Neuronal stem cell (in vitro differentiated cells): Measurements from ENCODE around the gene SLC25A22.

Experiments
- DNase-seq: peaks from one replicate; pipeline ENCODE4 v3.0.0-alpha.2; 2013; ENCODE audit warnings: low spot score
- H2AFZ ChIP-seq: one replicate; pipeline ENCODE4 v1.6.1; 2013; ENCODE audit warnings: mild to moderate bottlenecking, low read length, inconsistent platforms
- H2AK5ac ChIP-seq: 2 replicates; pipeline ENCODE4 v1.6.1; 2013; ENCODE audit warnings: low read depth, mild to moderate bottlenecking, inconsistent platforms, low read length, moderate library complexity, mixed read lengths
- H2BK120ac ChIP-seq: 2 replicates; pipeline ENCODE4 v1.6.1; 2013; ENCODE audit warnings: low read depth, mild to moderate bottlenecking, inconsistent platforms, low read length, moderate library complexity, mixed read lengths
- H2BK12ac ChIP-seq: one replicate; pipeline ENCODE4 v1.6.1; 2013; ENCODE audit warnings: low read length, inconsistent platforms
- H2BK15ac ChIP-seq: 2 replicates; pipeline ENCODE4 v1.6.1; 2013; ENCODE audit warnings: mild to moderate bottlenecking, low read length, inconsistent platforms, mixed read lengths
- H2BK5ac ChIP-seq: one replicate; pipeline ENCODE4 v1.6.1; 2013; ENCODE audit warnings: inconsistent platforms, mild to moderate bottlenecking, low read length, moderate library complexity
- H3K14ac ChIP-seq: one replicate; pipeline ENCODE4 v1.6.1; 2013; ENCODE audit warnings: low read length, inconsistent platforms
- H3K18ac ChIP-seq: 2 replicates; pipeline ENCODE4 v1.6.1; 2013; ENCODE audit warnings: low read length, inconsistent platforms
- H3K23ac ChIP-seq: 2 replicates; pipeline ENCODE4 v1.6.1; 2013; ENCODE audit warnings: low read depth, mild to moderate bottlenecking, mixed read lengths, low read length, inconsistent platforms; ENCODE audit not compliant: poor library complexity
- H3K27ac ChIP-seq: replicated peaks from 3 replicates; pipeline ENCODE4 v1.5.1; 2013; ENCODE audit warnings: low read length, inconsistent platforms
- H3K27me3 ChIP-seq, 3 experiments: 2 replicates each; pipeline ENCODE4 v1.6.1; 2013; ENCODE audit warnings: low read length in 3 of 3, mild to moderate bottlenecking in 2 of 3, inconsistent platforms in 1 of 3, low read depth in 1 of 3, mixed read lengths in 1 of 3, moderate library complexity in 1 of 3; ENCODE audit not compliant: control insufficient read depth in 3 of 3, insufficient read depth in 3 of 3
- H3K36me3 ChIP-seq, 2 donors: replicated peaks in 1 of 2; 2 replicates each; pipeline ENCODE4 v1.6.1; 2013; ENCODE audit warnings: low read length in 2 of 2; ENCODE audit not compliant: control insufficient read depth in 2 of 2, insufficient read depth in 2 of 2
- H3K4ac ChIP-seq: 2 replicates; pipeline ENCODE4 v1.6.1; 2013; ENCODE audit warnings: inconsistent platforms, mild to moderate bottlenecking, low read length, moderate library complexity
- H3K4me1 ChIP-seq, 2 donors: 1 replicate in 1 of 2; 2 replicates in 1 of 2; pipeline ENCODE4 v1.6.1; 2013; ENCODE audit warnings: low read length in 2 of 2, low read depth in 1 of 2; ENCODE audit not compliant: control insufficient read depth in 2 of 2, insufficient read depth in 1 of 2
- H3K4me2 ChIP-seq: one replicate; pipeline ENCODE4 v1.6.1; 2013; ENCODE audit warnings: mild to moderate bottlenecking, low read length, inconsistent platforms; ENCODE audit not compliant: insufficient read depth, poor library complexity, severe bottlenecking
- H3K4me3 ChIP-seq, 2 donors: 2 replicates each; pipeline ENCODE4 v1.5.1; 2013; ENCODE audit warnings: low read length in 2 of 2, mild to moderate bottlenecking in 2 of 2, inconsistent platforms in 1 of 2, moderate library complexity in 1 of 2
- H3K79me1 ChIP-seq: one replicate; pipeline ENCODE4 v1.6.1; 2013; ENCODE audit warnings: low read depth, mild to moderate bottlenecking, inconsistent platforms, low read length, moderate library complexity
- H3K9ac ChIP-seq: one replicate; pipeline ENCODE4 v1.6.1; 2013; ENCODE audit warnings: mild to moderate bottlenecking, low read depth, low read length, inconsistent platforms; ENCODE audit not compliant: poor library complexity
- H3K9me3 ChIP-seq, 2 donors: replicated peaks in 1 of 2; 2 replicates each; pipeline versions ENCODE3 to v1.6.1; 2013; ENCODE audit warnings: low read length in 2 of 2, mild to moderate bottlenecking in 2 of 2, inconsistent platforms in 1 of 2, low read depth in 1 of 2, mixed read lengths in 1 of 2, moderate library complexity in 1 of 2; ENCODE audit not compliant: control insufficient read depth in 2 of 2, insufficient read depth in 1 of 2
- H4K8ac ChIP-seq: one replicate; pipeline ENCODE4 v1.6.1; 2013; ENCODE audit warnings: low read depth, mild to moderate bottlenecking, inconsistent platforms, low read length, moderate library complexity
- H4K91ac ChIP-seq: one replicate; pipeline ENCODE4 v1.6.1; 2013; ENCODE audit warnings: low read length, low read depth, mild to moderate bottlenecking, inconsistent platforms; ENCODE audit not compliant: poor library complexity
- WGBS, 2 donors: extraction: QIAGEN DNeasy Blood & Tissue Kit; methylation state at CpG; one replicate each; pipeline ENCODE4 v1.1.7; 2013; ENCODE audit warnings: missing lambda C conversion rate in 2 of 2, mixed read lengths in 1 of 2; ENCODE audit not compliant: insufficient read length in 2 of 2, insufficient replicate concordance in 1 of 2; ENCODE audit errors: extremely low coverage in 2 of 2; 5-methylcytosine and 5-hydroxymethylcytosine counted together

The SLC25A22 gene

DNA sequence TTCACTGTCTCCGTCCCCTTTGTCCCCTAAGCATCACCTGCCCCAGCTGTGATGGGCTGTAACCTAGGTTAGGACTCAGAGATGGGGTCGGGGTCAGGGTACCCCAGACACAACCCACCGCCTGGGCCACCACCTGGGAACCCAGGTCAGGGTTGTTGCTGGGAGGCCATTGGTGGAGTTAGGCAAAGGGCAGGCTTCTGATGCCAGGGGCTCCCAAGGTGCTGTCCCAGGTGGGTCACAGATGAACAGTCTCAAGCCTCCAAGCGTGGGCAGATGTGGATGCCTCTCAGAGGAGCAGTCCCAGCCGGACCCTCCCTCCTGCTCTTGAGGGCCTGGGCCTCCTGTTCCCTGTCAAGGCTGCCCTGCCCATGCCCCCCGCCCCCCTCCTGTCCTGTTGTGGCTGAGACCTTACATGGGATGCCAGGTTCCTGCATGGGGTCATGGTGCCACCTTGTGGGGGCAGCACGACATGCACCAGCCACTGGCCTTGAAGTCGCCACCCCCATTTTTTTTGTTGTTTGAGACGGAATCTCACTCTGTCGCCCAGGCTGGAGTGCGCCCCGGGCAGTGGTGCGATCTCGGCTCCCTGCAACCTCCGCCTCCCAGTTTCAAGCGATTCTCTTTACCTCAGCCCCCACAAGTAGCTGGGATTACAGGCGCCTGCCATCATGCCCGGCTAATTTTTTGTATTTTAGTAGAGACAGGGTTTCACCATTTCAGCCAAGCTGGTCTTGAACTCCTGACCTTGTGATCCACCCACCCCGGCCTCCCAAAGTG, 32.9 kb downstream of the SLC25A22 start:
- no peak overlapping the region for H2AFZ ChIP-seq
- H2AK5ac ChIP-seq, result no peak overlapping the region
- no peaks in the 10 kb centered on the region for H3K27me3 ChIP-seq
- H4K91ac ChIP-seq, result no peak overlapping the region
- H3K18ac ChIP-seq, result no peak overlapping the region
- peaks cover 2% of the 10 kb centered on the region for H3K79me1 ChIP-seq
- peak overlapping the region; percentile 70 for H3K23ac ChIP-seq
- H3K36me3 ChIP-seq, result peaks cover 39 to 78% of the 10 kb centered on the region in 2 donors
- no peak for DNase-seq
- no peak overlapping the region for H2BK5ac ChIP-seq
- no CpG with 5 or more reads among the region's 19 CpGs for WGBS, 2 donors
- H2BK12ac ChIP-seq, result no peak overlapping the region
- no peaks in the 10 kb centered on the region for H3K4me1 ChIP-seq
- H3K14ac ChIP-seq, result no peak overlapping the region
- no peak overlapping the region for H3K4me3 ChIP-seq
- H2BK15ac ChIP-seq, result no peak overlapping the region
- H3K4me2 ChIP-seq, result no peak overlapping the region
- H3K9me3 ChIP-seq, result no peaks in the 10 kb centered on the region
- no peak overlapping the region for H3K4ac ChIP-seq
- H3K27ac ChIP-seq, result no peak overlapping the region
- H3K9ac ChIP-seq, result no peak overlapping the region
- no peak overlapping the region for H2BK120ac ChIP-seq
- no peak overlapping the region for H4K8ac ChIP-seq

- Histone ChIP-seq H4K91ac (no peak overlapping the region), H3K18ac (no peak overlapping the region), H3K14ac (no peak overlapping the region), H2AFZ (no peak overlapping the region), H3K4ac (no peak overlapping the region), H3K4me3 (no peak overlapping the region), H3K79me1 (peaks cover 2% of the 10 kb centered on the region), H3K27ac (no peak overlapping the region), H3K9me3 (no peaks in the 10 kb centered on the region), H2BK120ac (no peak overlapping the region), H3K23ac (no peak overlapping the region), H2AK5ac (no peak overlapping the region), H2BK5ac (no peak overlapping the region), H3K4me2 (no peak overlapping the region), H3K27me3 (no peaks in the 10 kb centered on the region), H3K9ac (no peak overlapping the region), H2BK15ac (no peak overlapping the region), H2BK12ac (no peak overlapping the region), H4K8ac (no peak overlapping the region), H3K4me1 (no peaks in the 10 kb centered on the region), H3K36me3 (peaks cover 40 to 78% of the 10 kb centered on the region in 2 donors)
- DNase-seq, result no peak
- WGBS, 2 donors, result no CpG with 5 or more reads among the region's 18 CpGs
Observed at GRCh38 chr11:764322-765024, 33.6 kb downstream of the SLC25A22 start.

GRCh38 chr11:763549-764321, 34.3 kb downstream of the SLC25A22 start:
- no peak overlapping the region for H3K14ac ChIP-seq
- peak overlapping the region; percentile 47 for H3K23ac ChIP-seq
- no peak overlapping the region for H2AK5ac ChIP-seq
- H3K4ac ChIP-seq, result no peak overlapping the region
- H3K27me3 ChIP-seq, result no peaks in the 10 kb centered on the region
- no peak overlapping the region for H2BK120ac ChIP-seq
- no peaks in the 10 kb centered on the region for H3K4me1 ChIP-seq
- H3K9ac ChIP-seq, result no peak overlapping the region
- H4K91ac ChIP-seq, result no peak overlapping the region
- H2BK5ac ChIP-seq, result no peak overlapping the region
- H2AFZ ChIP-seq, result no peak overlapping the region
- no peak overlapping the region for H3K18ac ChIP-seq
- H3K9me3 ChIP-seq, result no peaks in the 10 kb centered on the region
- H3K36me3 ChIP-seq, result peaks cover 42 to 85% of the 10 kb centered on the region in 2 donors
- no CpG with 5 or more reads among the region's 22 CpGs for WGBS, 2 donors
- no peak overlapping the region for H3K4me2 ChIP-seq
- DNase-seq, result no peak
- peak overlapping the region; percentile 75 for H4K8ac ChIP-seq
- peaks cover 2% of the 10 kb centered on the region for H3K79me1 ChIP-seq
- no peak overlapping the region for H2BK15ac ChIP-seq
- H2BK12ac ChIP-seq, result no peak overlapping the region
- H3K27ac ChIP-seq, result no peak overlapping the region
- peak overlapping the region in 1 of 2 donors; percentile 34 for H3K4me3 ChIP-seq

DNA sequence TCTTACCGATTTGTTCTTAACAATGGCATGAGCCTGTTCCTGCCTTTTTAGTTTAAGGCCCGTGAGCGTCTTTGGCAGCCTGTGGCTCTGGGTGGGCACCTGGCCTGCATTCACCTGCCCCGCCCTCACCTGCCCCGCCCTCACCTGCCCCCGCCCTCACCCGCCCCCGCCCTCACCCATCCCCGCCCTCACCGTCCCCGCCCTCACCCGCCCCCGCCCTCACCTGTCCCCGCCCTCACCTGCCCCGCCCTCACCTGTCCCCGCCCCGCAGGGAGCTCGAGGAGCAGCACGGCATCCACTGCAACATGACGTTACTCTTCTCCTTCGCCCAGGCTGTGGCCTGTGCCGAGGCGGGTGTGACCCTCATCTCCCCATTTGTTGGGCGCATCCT, 35.0 kb downstream of the SLC25A22 start:
- H3K36me3 ChIP-seq, result peaks cover 42 to 85% of the 10 kb centered on the region in 2 donors
- no peak overlapping the region for H2AK5ac ChIP-seq
- H3K79me1 ChIP-seq, result peaks cover 2% of the 10 kb centered on the region
- H3K4ac ChIP-seq, result no peak overlapping the region
- H2BK15ac ChIP-seq, result no peak overlapping the region
- no peak overlapping the region for H2BK5ac ChIP-seq
- no peak overlapping the region for H3K4me3 ChIP-seq
- H4K8ac ChIP-seq, result no peak overlapping the region
- no peak overlapping the region for H3K4me2 ChIP-seq
- H3K23ac ChIP-seq, result no peak overlapping the region
- no peak overlapping the region for H3K14ac ChIP-seq
- H4K91ac ChIP-seq, result no peak overlapping the region
- WGBS, 2 donors, result no CpG with 5 or more reads among the region's 24 CpGs
- H3K27me3 ChIP-seq, result no peaks in the 10 kb centered on the region
- H3K9ac ChIP-seq, result no peak overlapping the region
- H3K18ac ChIP-seq, result no peak overlapping the region
- H2AFZ ChIP-seq, result no peak overlapping the region
- no peaks in the 10 kb centered on the region for H3K9me3 ChIP-seq
- H3K27ac ChIP-seq, result no peak overlapping the region
- no peak overlapping the region for H2BK12ac ChIP-seq
- no peak overlapping the region for H2BK120ac ChIP-seq
- no peak for DNase-seq
- no peaks in the 10 kb centered on the region for H3K4me1 ChIP-seq
